ENCODE results near the gene PYHIN1.

PYHIN1 gene

GRCh38 chr1:158946785-158947184 is 15.4 kb downstream of the PYHIN1 start:
- ChIA-PET CTCF (no interaction called here), POLR2A (no interaction called here)
- H3K36me3 ChIP-seq (ENCODE audit: control insufficient read depth in 4 of 4, insufficient read depth in 4 of 4, low read length in 3 of 4) = no peaks in the 10 kb centered on the region
- no peak overlapping the region for H3K27ac ChIP-seq (ENCODE audit: insufficient read depth in 1 of 2, low read depth in 1 of 2, low read length in 2 of 2, poor library complexity in 1 of 2, severe bottlenecking in 2 of 2)
- no peak overlapping the region for H3K4me3 ChIP-seq (ENCODE audit: control insufficient read depth in 1 of 7, extremely low read depth in 1 of 7, insufficient read depth in 4 of 7, low read depth in 2 of 7, low read length in 6 of 7)
- no peaks in the 10 kb centered on the region for H3K4me1 ChIP-seq (ENCODE audit: control extremely low read depth in 1 of 4, control insufficient read depth in 4 of 4, insufficient read depth in 4 of 4, low read length in 3 of 4)
- H3K27me3 ChIP-seq (replicated peaks in 2 of 5; ENCODE audit: control insufficient read depth in 4 of 5, insufficient read depth in 5 of 5, low read length in 4 of 5) = no peaks in the 10 kb centered on the region
- no peaks in the 10 kb centered on the region for H3K9me3 ChIP-seq (ENCODE audit: control extremely low read depth in 1 of 5, control insufficient read depth in 4 of 5, insufficient read depth in 2 of 5, low read depth in 1 of 5, low read length in 4 of 5)
- no peak for DNase-seq

- POLR2A ChIA-PET = no interaction called here
- Histone ChIP-seq H3K9me3 (ENCODE audit: control extremely low read depth in 1 of 5, control insufficient read depth in 4 of 5, insufficient read depth in 2 of 5, low read depth in 1 of 5, low read length in 4 of 5) (no peaks in the 10 kb centered on the region), H3K4me3 (ENCODE audit: control insufficient read depth in 1 of 7, extremely low read depth in 1 of 7, insufficient read depth in 4 of 7, low read depth in 2 of 7, low read length in 6 of 7) (no peak overlapping the region), H3K27me3 (replicated peaks in 2 of 5; ENCODE audit: control insufficient read depth in 4 of 5, insufficient read depth in 5 of 5, low read length in 4 of 5) (no peaks in the 10 kb centered on the region), H3K27ac (ENCODE audit: insufficient read depth in 1 of 2, low read depth in 1 of 2, low read length in 2 of 2, poor library complexity in 1 of 2, severe bottlenecking in 2 of 2) (no peak overlapping the region), H3K4me1 (ENCODE audit: control extremely low read depth in 1 of 4, control insufficient read depth in 4 of 4, insufficient read depth in 4 of 4, low read length in 3 of 4) (peaks cover 0 to 5% (median 0%) of the 10 kb centered on the region in 4 experiments), H3K36me3 (ENCODE audit: control insufficient read depth in 4 of 4, insufficient read depth in 4 of 4, low read length in 3 of 4) (no peaks in the 10 kb centered on the region)
- DNase-seq = peak in 2 of 3 donors; percentile 8 to 15
- WGBS (ENCODE audit: insufficient coverage) = 87% methylated on average over 13 of the region's 15 CpGs
- CTCF ChIA-PET = no interaction called here
Observed at GRCh38 chr1:158951956-158952355, 20.6 kb downstream of the PYHIN1 start.

- no peak overlapping the region for H3K27ac ChIP-seq (ENCODE audit: insufficient read depth in 1 of 2, low read depth in 1 of 2, low read length in 2 of 2, poor library complexity in 1 of 2, severe bottlenecking in 2 of 2)
- peak in 2 of 3 donors; percentile 42 to 49 for DNase-seq
- ChIA-PET POLR2A (no interaction called here), CTCF (no interaction called here)
- no peaks in the 10 kb centered on the region for H3K27me3 ChIP-seq (replicated peaks in 2 of 5; ENCODE audit: control insufficient read depth in 4 of 5, insufficient read depth in 5 of 5, low read length in 4 of 5)
- H3K9me3 ChIP-seq (ENCODE audit: control extremely low read depth in 1 of 5, control insufficient read depth in 4 of 5, insufficient read depth in 2 of 5, low read depth in 1 of 5, low read length in 4 of 5) = no peaks in the 10 kb centered on the region
- WGBS (ENCODE audit: insufficient coverage) = no CpG with 5 or more reads among the region's 9 CpGs
- H3K4me1 ChIP-seq (ENCODE audit: control extremely low read depth in 1 of 4, control insufficient read depth in 4 of 4, insufficient read depth in 4 of 4, low read length in 3 of 4) = peaks cover 0 to 5% (median 0%) of the 10 kb centered on the region in 4 experiments
- H3K4me3 ChIP-seq (ENCODE audit: control insufficient read depth in 1 of 7, extremely low read depth in 1 of 7, insufficient read depth in 4 of 7, low read depth in 2 of 7, low read length in 6 of 7) = no peak overlapping the region
- H3K36me3 ChIP-seq (ENCODE audit: control insufficient read depth in 4 of 4, insufficient read depth in 4 of 4, low read length in 3 of 4) = no peaks in the 10 kb centered on the region
Observed at GRCh38 chr1:158952416-158952815, 21.1 kb downstream of the PYHIN1 start.

GRCh38 chr1:158961178-158961577 is 29.8 kb downstream of the PYHIN1 start:
- Histone ChIP-seq H3K9me3 (ENCODE audit: control extremely low read depth in 1 of 5, control insufficient read depth in 4 of 5, insufficient read depth in 2 of 5, low read depth in 1 of 5, low read length in 4 of 5) (no peaks in the 10 kb centered on the region), H3K27ac (ENCODE audit: insufficient read depth in 1 of 2, low read depth in 1 of 2, low read length in 2 of 2, poor library complexity in 1 of 2, severe bottlenecking in 2 of 2) (no peak overlapping the region), H3K4me3 (ENCODE audit: control insufficient read depth in 1 of 7, extremely low read depth in 1 of 7, insufficient read depth in 4 of 7, low read depth in 2 of 7, low read length in 6 of 7) (no peak overlapping the region), H3K4me1 (ENCODE audit: control extremely low read depth in 1 of 4, control insufficient read depth in 4 of 4, insufficient read depth in 4 of 4, low read length in 3 of 4) (no peaks in the 10 kb centered on the region), H3K27me3 (replicated peaks in 2 of 5; ENCODE audit: control insufficient read depth in 4 of 5, insufficient read depth in 5 of 5, low read length in 4 of 5) (no peaks in the 10 kb centered on the region), H3K36me3 (ENCODE audit: control insufficient read depth in 4 of 4, insufficient read depth in 4 of 4, low read length in 3 of 4) (no peaks in the 10 kb centered on the region)
- DNase-seq = no peak
- WGBS (ENCODE audit: insufficient coverage) = 100% methylated on average over 1 of the region's 1 CpG
- POLR2A ChIA-PET = no interaction called here
- CTCF ChIA-PET = interaction anchor here (0.6 kb wide), 1 partner anchor 583 kb away, joined by 3 read pairs; no protein-coding TSS in a partner anchor

- POLR2A ChIA-PET = no interaction called here
- no peak overlapping the region for H3K4me3 ChIP-seq (ENCODE audit: control insufficient read depth in 1 of 7, extremely low read depth in 1 of 7, insufficient read depth in 4 of 7, low read depth in 2 of 7, low read length in 6 of 7)
- H3K4me1 ChIP-seq (ENCODE audit: control extremely low read depth in 1 of 4, control insufficient read depth in 4 of 4, insufficient read depth in 4 of 4, low read length in 3 of 4) = no peaks in the 10 kb centered on the region
- no peaks in the 10 kb centered on the region for H3K36me3 ChIP-seq (ENCODE audit: control insufficient read depth in 4 of 4, insufficient read depth in 4 of 4, low read length in 3 of 4)
- H3K9me3 ChIP-seq (ENCODE audit: control extremely low read depth in 1 of 5, control insufficient read depth in 4 of 5, insufficient read depth in 2 of 5, low read depth in 1 of 5, low read length in 4 of 5) = no peaks in the 10 kb centered on the region
- H3K27me3 ChIP-seq (replicated peaks in 2 of 5; ENCODE audit: control insufficient read depth in 4 of 5, insufficient read depth in 5 of 5, low read length in 4 of 5) = no peaks in the 10 kb centered on the region
- 62% methylated on average over 5 of the region's 5 CpGs for WGBS (ENCODE audit: insufficient coverage)
- no peak overlapping the region for H3K27ac ChIP-seq (ENCODE audit: insufficient read depth in 1 of 2, low read depth in 1 of 2, low read length in 2 of 2, poor library complexity in 1 of 2, severe bottlenecking in 2 of 2)
- CTCF ChIA-PET = no interaction called here
- DNase-seq = no peak
Observed at GRCh38 chr1:158962983-158963382, 31.6 kb downstream of the PYHIN1 start.

GRCh38 chr1:158969166-158969565 is 37.8 kb downstream of the PYHIN1 start:
- H3K27me3 ChIP-seq (replicated peaks in 2 of 5; ENCODE audit: control insufficient read depth in 4 of 5, insufficient read depth in 5 of 5, low read length in 4 of 5) = no peaks in the 10 kb centered on the region
- WGBS (ENCODE audit: insufficient coverage) = 100% methylated on average over 2 of the region's 3 CpGs
- H3K4me3 ChIP-seq (ENCODE audit: control insufficient read depth in 1 of 7, extremely low read depth in 1 of 7, insufficient read depth in 4 of 7, low read depth in 2 of 7, low read length in 6 of 7) = no peak overlapping the region
- no peaks in the 10 kb centered on the region for H3K4me1 ChIP-seq (ENCODE audit: control extremely low read depth in 1 of 4, control insufficient read depth in 4 of 4, insufficient read depth in 4 of 4, low read length in 3 of 4)
- no peaks in the 10 kb centered on the region for H3K36me3 ChIP-seq (ENCODE audit: control insufficient read depth in 4 of 4, insufficient read depth in 4 of 4, low read length in 3 of 4)
- POLR2A ChIA-PET = no interaction called here
- H3K9me3 ChIP-seq (ENCODE audit: control extremely low read depth in 1 of 5, control insufficient read depth in 4 of 5, insufficient read depth in 2 of 5, low read depth in 1 of 5, low read length in 4 of 5) = no peaks in the 10 kb centered on the region
- no peak for DNase-seq
- H3K27ac ChIP-seq (ENCODE audit: insufficient read depth in 1 of 2, low read depth in 1 of 2, low read length in 2 of 2, poor library complexity in 1 of 2, severe bottlenecking in 2 of 2) = no peak overlapping the region
- CTCF ChIA-PET = interaction anchor here (1.0 kb wide), 1 partner anchor 695 kb away, joined by 3 read pairs; no protein-coding TSS in a partner anchor

- Histone ChIP-seq H3K27ac (ENCODE audit: insufficient read depth in 1 of 2, low read depth in 1 of 2, low read length in 2 of 2, poor library complexity in 1 of 2, severe bottlenecking in 2 of 2) (no peak overlapping the region), H3K36me3 (ENCODE audit: control insufficient read depth in 4 of 4, insufficient read depth in 4 of 4, low read length in 3 of 4) (no peaks in the 10 kb centered on the region), H3K4me1 (ENCODE audit: control extremely low read depth in 1 of 4, control insufficient read depth in 4 of 4, insufficient read depth in 4 of 4, low read length in 3 of 4) (no peaks in the 10 kb centered on the region), H3K4me3 (ENCODE audit: control insufficient read depth in 1 of 7, extremely low read depth in 1 of 7, insufficient read depth in 4 of 7, low read depth in 2 of 7, low read length in 6 of 7) (no peak overlapping the region), H3K27me3 (replicated peaks in 2 of 5; ENCODE audit: control insufficient read depth in 4 of 5, insufficient read depth in 5 of 5, low read length in 4 of 5) (no peaks in the 10 kb centered on the region), H3K9me3 (ENCODE audit: control extremely low read depth in 1 of 5, control insufficient read depth in 4 of 5, insufficient read depth in 2 of 5, low read depth in 1 of 5, low read length in 4 of 5) (no peaks in the 10 kb centered on the region)
- no peak for DNase-seq
- POLR2A ChIA-PET = no interaction called here
- CTCF ChIA-PET = no interaction called here
- WGBS (ENCODE audit: insufficient coverage) = no CpG with 5 or more reads among the region's 1 CpG
Observed at GRCh38 chr1:158969855-158970254, 38.5 kb downstream of the PYHIN1 start.
